ENCODE data around the gene H3-3A. TPM values are rescaled to one million over a fixed set of nuclear protein-coding genes. Genes with fewer than 3 reads are reported as not detected.

Gene H3-3A
- polyA plus RNA-seq, 4 donors, result 697 to 1,257 (median 934) TPM

GRCh38 chr1:226027538-226028217, 34.8 kb upstream of the H3-3A start:
- Histone ChIP-seq H3K27me3 (ENCODE audit: control insufficient read depth in 3 of 3, insufficient read depth in 3 of 3, low read length in 3 of 3) (no peaks in the 10 kb centered on the region), H3K36me3 (ENCODE audit: control insufficient read depth in 3 of 3, insufficient read depth in 2 of 3, low read depth in 1 of 3, low read length in 3 of 3) (peaks cover 0 to 2% (median 0%) of the 10 kb centered on the region in 3 donors), H3K9me3 (ENCODE audit: control insufficient read depth in 2 of 2, insufficient read depth in 1 of 2, low read depth in 1 of 2, low read length in 1 of 2) (no peaks in the 10 kb centered on the region), H3K4me3 (ENCODE audit: low read depth in 1 of 3, low read length in 3 of 3) (no peak overlapping the region), H3K27ac (ENCODE audit: low read depth in 1 of 3, low read length in 2 of 3) (peak overlapping the region in 2 of 3 donors; percentile 13 to 94), H3K4me1 (ENCODE audit: control insufficient read depth in 3 of 3, insufficient read depth in 2 of 3, low read depth in 1 of 3, low read length in 2 of 3) (peaks cover 0 to 34% (median 3%) of the 10 kb centered on the region in 3 donors)
- DNase-seq (no peak), FAIRE-seq (no peak)
- 87 to 92% (median 91%) methylated on average over 5 of the region's 5 CpGs for WGBS, 3 donors

DNA sequence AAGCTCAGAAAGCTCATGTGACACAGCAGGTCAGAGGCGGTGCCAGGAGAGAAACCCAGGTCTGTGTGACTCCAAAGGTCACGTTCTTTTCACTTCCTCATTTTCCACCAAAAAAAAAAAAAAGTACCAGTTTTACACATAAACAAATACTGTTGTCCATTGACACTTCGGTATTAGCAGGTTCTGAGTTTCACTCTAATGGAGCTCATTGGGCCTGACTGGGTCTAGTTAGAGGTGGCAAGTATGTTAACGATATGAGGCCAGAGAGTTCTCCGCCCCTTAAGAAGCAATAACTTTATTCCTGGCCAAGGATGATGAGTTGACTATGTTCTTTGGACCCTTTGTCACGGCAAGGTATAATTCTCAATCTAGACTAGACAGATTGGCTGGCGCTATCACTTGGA, 33.4 kb upstream of the H3-3A start:
- 12 to 56% (median 38%) methylated on average over 7 of the region's 7 CpGs for WGBS, 3 donors
- Histone ChIP-seq H3K9me3 (ENCODE audit: control insufficient read depth in 2 of 2, insufficient read depth in 1 of 2, low read depth in 1 of 2, low read length in 1 of 2) (no peaks in the 10 kb centered on the region), H3K36me3 (ENCODE audit: control insufficient read depth in 3 of 3, insufficient read depth in 2 of 3, low read depth in 1 of 3, low read length in 3 of 3) (peaks cover 0 to 2% (median 0%) of the 10 kb centered on the region in 3 donors), H3K27ac (ENCODE audit: low read depth in 1 of 3, low read length in 2 of 3) (peak overlapping the region; percentile 67 to 94 (median 88)), H3K4me3 (ENCODE audit: low read depth in 1 of 3, low read length in 3 of 3) (no peak overlapping the region), H3K4me1 (ENCODE audit: control insufficient read depth in 3 of 3, insufficient read depth in 2 of 3, low read depth in 1 of 3, low read length in 2 of 3) (peaks cover 0 to 35% (median 3%) of the 10 kb centered on the region in 3 donors), H3K27me3 (ENCODE audit: control insufficient read depth in 3 of 3, insufficient read depth in 3 of 3, low read length in 3 of 3) (no peaks in the 10 kb centered on the region)
- DNase-seq (peak; percentile 92 to 93), FAIRE-seq (no peak)

GRCh38 chr1:226029568-226030225, 32.8 kb upstream of the H3-3A start:
- peaks cover 0 to 2% (median 0%) of the 10 kb centered on the region in 3 donors for H3K36me3 ChIP-seq (ENCODE audit: control insufficient read depth in 3 of 3, insufficient read depth in 2 of 3, low read depth in 1 of 3, low read length in 3 of 3)
- no peak overlapping the region for H3K4me3 ChIP-seq (ENCODE audit: low read depth in 1 of 3, low read length in 3 of 3)
- no peaks in the 10 kb centered on the region for H3K27me3 ChIP-seq (ENCODE audit: control insufficient read depth in 3 of 3, insufficient read depth in 3 of 3, low read length in 3 of 3)
- 46 to 72% (median 49%) methylated on average over 7 of the region's 7 CpGs for WGBS, 3 donors
- peak overlapping the region; percentile 67 to 94 (median 88) for H3K27ac ChIP-seq (ENCODE audit: low read depth in 1 of 3, low read length in 2 of 3)
- H3K4me1 ChIP-seq (ENCODE audit: control insufficient read depth in 3 of 3, insufficient read depth in 2 of 3, low read depth in 1 of 3, low read length in 2 of 3), result peaks cover 0 to 40% (median 3%) of the 10 kb centered on the region in 3 donors
- H3K9me3 ChIP-seq (ENCODE audit: control insufficient read depth in 2 of 2, insufficient read depth in 1 of 2, low read depth in 1 of 2, low read length in 1 of 2), result no peaks in the 10 kb centered on the region
- no peak for DNase-seq
- FAIRE-seq, result no peak

DNA sequence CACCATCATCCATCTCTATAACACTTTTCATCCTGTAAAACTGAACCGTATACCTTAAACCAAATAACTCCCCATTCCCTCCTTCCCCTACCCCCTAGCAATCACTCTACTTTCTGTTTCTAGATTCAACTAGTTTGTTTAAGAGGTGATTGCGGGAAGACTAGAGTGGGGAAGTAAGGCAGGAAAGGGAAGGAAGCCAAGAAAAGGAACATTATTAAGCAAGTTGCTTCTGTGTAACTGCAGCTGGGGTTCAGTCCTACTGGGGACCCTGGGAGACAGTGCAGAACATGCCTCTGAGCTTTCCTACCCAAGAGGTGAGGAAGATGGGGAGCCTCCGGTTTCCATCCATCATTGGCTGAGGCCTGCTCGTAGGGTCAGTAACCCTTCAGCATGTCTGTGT, 28.9 kb upstream of the H3-3A start:
- no peak overlapping the region for H3K4me3 ChIP-seq (ENCODE audit: low read depth in 1 of 3, low read length in 3 of 3)
- no peaks in the 10 kb centered on the region for H3K9me3 ChIP-seq (ENCODE audit: control insufficient read depth in 2 of 2, insufficient read depth in 1 of 2, low read depth in 1 of 2, low read length in 1 of 2)
- no peak for FAIRE-seq
- H3K27ac ChIP-seq (ENCODE audit: low read depth in 1 of 3, low read length in 2 of 3), result peak overlapping the region in 1 of 3 donors; percentile 33
- no peaks in the 10 kb centered on the region for H3K36me3 ChIP-seq (ENCODE audit: control insufficient read depth in 3 of 3, insufficient read depth in 2 of 3, low read depth in 1 of 3, low read length in 3 of 3)
- peaks cover 0 to 26% (median 3%) of the 10 kb centered on the region in 3 donors for H3K4me1 ChIP-seq (ENCODE audit: control insufficient read depth in 3 of 3, insufficient read depth in 2 of 3, low read depth in 1 of 3, low read length in 2 of 3)
- no peaks in the 10 kb centered on the region for H3K27me3 ChIP-seq (ENCODE audit: control insufficient read depth in 3 of 3, insufficient read depth in 3 of 3, low read length in 3 of 3)
- DNase-seq, result no peak
- WGBS, 3 donors, result 78 to 86% (median 78%) methylated on average over 4 of the region's 4 CpGs

- peaks cover 0 to 23% (median 3%) of the 10 kb centered on the region in 3 donors for H3K4me1 ChIP-seq (ENCODE audit: control insufficient read depth in 3 of 3, insufficient read depth in 2 of 3, low read depth in 1 of 3, low read length in 2 of 3)
- no peaks in the 10 kb centered on the region for H3K27me3 ChIP-seq (ENCODE audit: control insufficient read depth in 3 of 3, insufficient read depth in 3 of 3, low read length in 3 of 3)
- H3K36me3 ChIP-seq (ENCODE audit: control insufficient read depth in 3 of 3, insufficient read depth in 2 of 3, low read depth in 1 of 3, low read length in 3 of 3), result no peaks in the 10 kb centered on the region
- DNase-seq (no peak), FAIRE-seq (no peak)
- peak overlapping the region; percentile 49 to 82 (median 70) for H3K27ac ChIP-seq (ENCODE audit: low read depth in 1 of 3, low read length in 2 of 3)
- H3K4me3 ChIP-seq (ENCODE audit: low read depth in 1 of 3, low read length in 3 of 3), result no peak overlapping the region
- no peaks in the 10 kb centered on the region for H3K9me3 ChIP-seq (ENCODE audit: control insufficient read depth in 2 of 2, insufficient read depth in 1 of 2, low read depth in 1 of 2, low read length in 1 of 2)
These were observed 28.5 kb upstream of the H3-3A start for GRCh38 chr1:226033991-226034390.

DNA sequence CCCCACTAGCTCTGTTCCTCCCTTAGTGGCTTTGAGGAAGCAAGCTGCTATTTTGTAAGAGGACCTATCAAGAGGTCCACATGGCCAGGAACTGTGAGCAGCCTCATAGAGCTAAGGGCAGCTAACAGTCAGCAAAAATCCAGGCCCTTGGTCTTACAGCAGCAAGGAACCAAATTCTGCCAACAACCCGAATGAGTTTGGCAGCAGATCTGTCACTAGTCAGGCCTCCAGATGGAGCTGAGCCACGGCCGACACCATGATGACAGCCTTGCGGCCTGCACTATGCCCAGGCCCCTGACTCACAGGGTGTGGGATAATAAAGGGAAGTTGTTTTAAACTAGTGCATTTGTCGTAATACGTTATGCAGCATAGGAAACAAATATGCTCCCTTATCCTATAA, 28.0 kb upstream of the H3-3A start:
- 16 to 38% (median 33%) methylated on average over 6 of the region's 6 CpGs for WGBS, 3 donors
- Histone ChIP-seq H3K4me3 (ENCODE audit: low read depth in 1 of 3, low read length in 3 of 3) (no peak overlapping the region), H3K36me3 (ENCODE audit: control insufficient read depth in 3 of 3, insufficient read depth in 2 of 3, low read depth in 1 of 3, low read length in 3 of 3) (no peaks in the 10 kb centered on the region), H3K9me3 (ENCODE audit: control insufficient read depth in 2 of 2, insufficient read depth in 1 of 2, low read depth in 1 of 2, low read length in 1 of 2) (no peaks in the 10 kb centered on the region), H3K4me1 (ENCODE audit: control insufficient read depth in 3 of 3, insufficient read depth in 2 of 3, low read depth in 1 of 3, low read length in 2 of 3) (peaks cover 0 to 21% (median 3%) of the 10 kb centered on the region in 3 donors), H3K27me3 (ENCODE audit: control insufficient read depth in 3 of 3, insufficient read depth in 3 of 3, low read length in 3 of 3) (no peaks in the 10 kb centered on the region), H3K27ac (ENCODE audit: low read depth in 1 of 3, low read length in 2 of 3) (peak overlapping the region; percentile 49 to 82 (median 70))
- DNase-seq (peak; percentile 79 to 92), FAIRE-seq (no peak)

DNA sequence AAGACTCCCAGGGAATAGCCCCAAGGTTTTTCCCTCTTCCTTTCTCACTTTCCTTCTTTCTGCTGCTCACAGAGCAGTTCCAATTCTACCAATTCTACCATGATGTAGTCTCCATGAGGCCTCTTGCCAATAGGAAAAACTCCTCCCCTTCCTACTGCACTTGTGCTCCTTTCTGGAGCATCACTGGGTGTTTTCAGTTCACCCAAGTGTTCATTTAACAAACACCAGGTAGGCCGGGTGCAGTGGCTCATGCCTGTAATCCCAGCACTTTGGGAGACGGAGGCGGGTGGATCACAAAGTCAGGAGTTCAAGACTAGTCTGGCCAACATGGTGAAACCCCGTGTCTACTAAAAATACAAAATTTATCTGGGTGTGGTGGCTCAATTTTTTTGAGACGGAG, 26.6 kb upstream of the H3-3A start:
- WGBS, 3 donors, result 92 to 99% (median 95%) methylated on average over 5 of the region's 5 CpGs
- no peaks in the 10 kb centered on the region for H3K27me3 ChIP-seq (ENCODE audit: control insufficient read depth in 3 of 3, insufficient read depth in 3 of 3, low read length in 3 of 3)
- H3K27ac ChIP-seq (ENCODE audit: low read depth in 1 of 3, low read length in 2 of 3), result no peak overlapping the region
- FAIRE-seq (no peak), DNase-seq (no peak)
- H3K9me3 ChIP-seq (ENCODE audit: control insufficient read depth in 2 of 2, insufficient read depth in 1 of 2, low read depth in 1 of 2, low read length in 1 of 2), result no peaks in the 10 kb centered on the region
- peaks cover 0 to 11% (median 0%) of the 10 kb centered on the region in 3 donors for H3K4me1 ChIP-seq (ENCODE audit: control insufficient read depth in 3 of 3, insufficient read depth in 2 of 3, low read depth in 1 of 3, low read length in 2 of 3)
- H3K4me3 ChIP-seq (ENCODE audit: low read depth in 1 of 3, low read length in 3 of 3), result no peak overlapping the region
- no peaks in the 10 kb centered on the region for H3K36me3 ChIP-seq (ENCODE audit: control insufficient read depth in 3 of 3, insufficient read depth in 2 of 3, low read depth in 1 of 3, low read length in 3 of 3)

GRCh38 chr1:226038661-226039060, 23.9 kb upstream of the H3-3A start:
- 27 to 65% (median 33%) methylated on average over 1 of the region's 1 CpG for WGBS, 3 donors
- Histone ChIP-seq H3K27me3 (ENCODE audit: control insufficient read depth in 3 of 3, insufficient read depth in 3 of 3, low read length in 3 of 3) (no peaks in the 10 kb centered on the region), H3K27ac (ENCODE audit: low read depth in 1 of 3, low read length in 2 of 3) (no peak overlapping the region), H3K9me3 (ENCODE audit: control insufficient read depth in 2 of 2, insufficient read depth in 1 of 2, low read depth in 1 of 2, low read length in 1 of 2) (no peaks in the 10 kb centered on the region), H3K4me3 (ENCODE audit: low read depth in 1 of 3, low read length in 3 of 3) (no peak overlapping the region), H3K4me1 (ENCODE audit: control insufficient read depth in 3 of 3, insufficient read depth in 2 of 3, low read depth in 1 of 3, low read length in 2 of 3) (peaks cover 0 to 6% (median 0%) of the 10 kb centered on the region in 3 donors), H3K36me3 (ENCODE audit: control insufficient read depth in 3 of 3, insufficient read depth in 2 of 3, low read depth in 1 of 3, low read length in 3 of 3) (no peaks in the 10 kb centered on the region)
- no peak for FAIRE-seq
- DNase-seq, result no peak
